Chondrocyte (in vitro differentiated cells): ENCODE data around the gene STMN1. TPM values are rescaled to one million over a fixed set of nuclear protein-coding genes. Genes with fewer than 3 reads are reported as not detected.

Source experiments
- DNase-seq: peaks from one replicate; pipeline ENCODE4 v3.0.0; 2021; ENCODE audit warnings: mixed read lengths, low spot score
- H3K27ac Mint-ChIP-seq: one replicate; pipeline ENCODE4 v1.8.0; 2021; ENCODE audit warnings: mild to moderate bottlenecking, moderate library complexity, mixed read lengths; ENCODE audit not compliant: unreplicated experiment
- H3K27me3 Mint-ChIP-seq: 2 replicates; pipeline ENCODE4 v1.8.0; 2021; ENCODE audit warnings: low read depth, mixed read lengths
- H3K36me3 Mint-ChIP-seq: 2 replicates; pipeline ENCODE4 v1.8.0; 2021; ENCODE audit warnings: low read depth, mixed read lengths
- H3K4me1 Mint-ChIP-seq: 2 replicates; pipeline ENCODE4 v1.8.0; 2021; ENCODE audit warnings: low read depth, mild to moderate bottlenecking, mixed read lengths
- H3K4me3 Mint-ChIP-seq: one replicate; pipeline ENCODE4 v1.8.0; 2021; ENCODE audit warnings: mild to moderate bottlenecking, moderate library complexity, mixed read lengths; ENCODE audit not compliant: unreplicated experiment
- H3K9me3 Mint-ChIP-seq: 2 replicates; pipeline ENCODE4 v1.8.0; 2021; ENCODE audit warnings: low read depth, mixed read lengths
- microRNA-seq: library from miRNA; unstranded; fragments of <30 nt; microRNA quantifications from one replicate; pipeline ENCODE4 v1.2.0, GENCODE V29; 2020; ENCODE audit warnings: borderline number of aligned reads
- total RNA-seq: library from RNA; stranded (reverse); gene quantifications from 3 replicates; pipeline ENCODE4 v1.2.1, GENCODE V29; 2021
- TF ChIP-seq, protein P1 (sequence below): fragments of 200-600 bp; sonication (generic); IDR thresholded peaks from 2 replicates; pipeline ENCODE4 v1.5.0; 2021; ENCODE audit warnings: antibody characterized with exemption, mild to moderate bottlenecking, moderate library complexity

The STMN1 gene
- total RNA-seq, 1 donor from 2014 or later = 152 TPM

DNA sequence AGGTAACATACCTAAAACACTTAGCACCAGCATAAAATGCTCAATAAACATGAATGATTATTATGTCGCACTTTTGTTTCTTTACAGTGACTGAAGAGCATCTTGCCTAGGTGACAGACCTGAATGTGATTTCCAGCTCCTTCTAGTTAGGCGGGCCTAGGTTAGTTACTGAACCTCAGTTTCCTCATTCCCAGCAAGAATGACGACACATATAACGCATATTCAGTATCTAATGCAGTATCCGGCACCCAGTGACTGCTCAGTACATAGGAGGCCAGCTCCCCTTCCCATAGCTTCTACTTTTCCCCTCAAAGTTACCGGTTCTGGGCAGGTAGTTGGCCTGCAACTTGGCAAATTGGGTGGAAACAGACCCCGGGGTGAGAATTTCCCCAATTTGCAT is 47.7 kb downstream of the STMN1 start:
- H3K27ac Mint-ChIP-seq = peak overlapping the region; percentile 87
- H3K27me3 Mint-ChIP-seq = no peaks in the 10 kb centered on the region
- TF ChIP-seq, protein P1, sequence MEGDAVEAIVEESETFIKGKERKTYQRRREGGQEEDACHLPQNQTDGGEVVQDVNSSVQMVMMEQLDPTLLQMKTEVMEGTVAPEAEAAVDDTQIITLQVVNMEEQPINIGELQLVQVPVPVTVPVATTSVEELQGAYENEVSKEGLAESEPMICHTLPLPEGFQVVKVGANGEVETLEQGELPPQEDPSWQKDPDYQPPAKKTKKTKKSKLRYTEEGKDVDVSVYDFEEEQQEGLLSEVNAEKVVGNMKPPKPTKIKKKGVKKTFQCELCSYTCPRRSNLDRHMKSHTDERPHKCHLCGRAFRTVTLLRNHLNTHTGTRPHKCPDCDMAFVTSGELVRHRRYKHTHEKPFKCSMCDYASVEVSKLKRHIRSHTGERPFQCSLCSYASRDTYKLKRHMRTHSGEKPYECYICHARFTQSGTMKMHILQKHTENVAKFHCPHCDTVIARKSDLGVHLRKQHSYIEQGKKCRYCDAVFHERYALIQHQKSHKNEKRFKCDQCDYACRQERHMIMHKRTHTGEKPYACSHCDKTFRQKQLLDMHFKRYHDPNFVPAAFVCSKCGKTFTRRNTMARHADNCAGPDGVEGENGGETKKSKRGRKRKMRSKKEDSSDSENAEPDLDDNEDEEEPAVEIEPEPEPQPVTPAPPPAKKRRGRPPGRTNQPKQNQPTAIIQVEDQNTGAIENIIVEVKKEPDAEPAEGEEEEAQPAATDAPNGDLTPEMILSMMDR = no peak
- H3K4me3 Mint-ChIP-seq = peak overlapping the region; percentile 93
- H3K9me3 Mint-ChIP-seq = no peaks in the 10 kb centered on the region
- DNase-seq = no peak
- peaks cover 7% of the 10 kb centered on the region for H3K36me3 Mint-ChIP-seq
- H3K4me1 Mint-ChIP-seq = peaks cover 27% of the 10 kb centered on the region

DNA sequence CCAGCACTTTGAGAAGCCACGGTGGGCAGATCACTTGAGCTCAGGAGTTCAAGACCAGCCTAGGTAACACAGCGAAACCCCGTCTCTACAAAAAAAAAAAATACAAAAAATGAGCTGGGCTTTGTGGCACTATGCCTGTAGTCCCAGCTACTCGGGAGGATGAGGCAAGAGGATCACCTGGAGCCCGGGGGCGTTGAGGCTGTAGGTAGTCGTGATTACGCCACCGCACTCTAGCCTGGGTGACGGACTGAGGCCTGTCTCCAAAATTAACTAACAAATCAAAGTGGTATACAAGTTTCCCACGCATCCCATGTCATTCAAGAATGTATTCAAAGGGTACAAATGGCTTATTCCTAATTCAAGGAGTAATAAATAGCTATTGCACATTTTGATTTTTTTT is 49.4 kb downstream of the STMN1 start:
- no peak for DNase-seq
- peaks cover 27% of the 10 kb centered on the region for H3K4me1 Mint-ChIP-seq
- peaks cover 1% of the 10 kb centered on the region for H3K36me3 Mint-ChIP-seq
- TF ChIP-seq, protein P1 = no peak
- no peaks in the 10 kb centered on the region for H3K9me3 Mint-ChIP-seq
- no peak overlapping the region for H3K4me3 Mint-ChIP-seq
- H3K27me3 Mint-ChIP-seq = no peaks in the 10 kb centered on the region
- no peak overlapping the region for H3K27ac Mint-ChIP-seq

DNA sequence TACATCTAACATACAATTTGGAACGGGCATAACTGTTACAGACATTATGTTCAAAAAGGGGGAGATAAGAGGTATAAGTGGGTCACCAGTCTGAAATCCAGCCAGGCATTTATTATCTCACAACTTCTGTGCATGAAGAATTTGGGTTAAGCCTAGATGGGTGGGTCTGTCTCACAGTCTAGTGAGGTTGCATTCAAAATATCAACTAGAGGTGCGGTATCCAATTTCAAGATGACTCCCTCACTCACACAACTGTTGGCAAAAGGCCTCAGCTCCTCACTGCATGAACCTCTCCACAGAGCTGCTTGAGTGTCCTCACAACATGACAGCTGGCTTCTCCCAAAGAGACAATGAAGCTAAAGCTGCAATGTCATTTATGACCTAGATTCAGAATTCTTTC is 51.7 kb downstream of the STMN1 start:
- peaks cover 13% of the 10 kb centered on the region for H3K4me1 Mint-ChIP-seq
- H3K27me3 Mint-ChIP-seq = no peaks in the 10 kb centered on the region
- no peak overlapping the region for H3K27ac Mint-ChIP-seq
- H3K4me3 Mint-ChIP-seq = no peak overlapping the region
- H3K36me3 Mint-ChIP-seq = no peaks in the 10 kb centered on the region
- no peak for DNase-seq
- TF ChIP-seq, protein P1 = no peak
- H3K9me3 Mint-ChIP-seq = peaks cover 7% of the 10 kb centered on the region

Small RNA genes within 50 kb of the gene (microRNA-seq; reads per million reads assigned to microRNA genes)
- not detected for gene MIR3917

Other genes starting within 250 kb of the STMN1 start
- gene SELENON, start 106.2 kb downstream of the STMN1 start, total RNA-seq = 77.0 to 99.5 TPM (median 95.7 TPM) in 3 replicates
- 51.2 to 67.1 TPM (median 51.2 TPM) in 3 replicates for gene MTFR1L, start 86.5 kb downstream of the STMN1 start, total RNA-seq
- gene AUNIP, start 47.0 kb downstream of the STMN1 start, total RNA-seq = 0.80 to 2.9 TPM (median 1.2 TPM) in 3 replicates
- 13.4 to 15.1 TPM (median 14.5 TPM) in 3 replicates for gene PAQR7, start 30.7 kb downstream of the STMN1 start, total RNA-seq
- 10.0 to 12.5 TPM (median 10.7 TPM) in 3 replicates for gene PAFAH2, start 91.6 kb upstream of the STMN1 start, total RNA-seq
- 4.3 to 7.9 TPM (median 6.4 TPM) in 3 replicates for gene EXTL1, start 115.4 kb upstream of the STMN1 start, total RNA-seq
- gene SLC30A2, start 139.7 kb upstream of the STMN1 start, total RNA-seq = 0.12 TPM in 1 of 3 replicates, not detected in the others
- gene TRIM63, start 161.2 kb upstream of the STMN1 start, total RNA-seq = 0.26 to 0.70 TPM in 2 of 3 replicates, not detected in the other
- gene PDIK1L, start 205.4 kb upstream of the STMN1 start, total RNA-seq = 6.2 to 6.8 TPM (median 6.7 TPM) in 3 replicates